GM12801 (cell line): Measurements from ENCODE around the gene MALRD1.

ENCODE experiments used
- TF ChIP-seq, protein P1 (sequence below): IDR thresholded peaks from one replicate; pipeline ENCODE4 v1.5.1; 2011; ENCODE audit warnings: control low read depth; ENCODE audit not compliant: insufficient read length; ENCODE audit errors: extremely low read depth

MALRD1 gene

DNA sequence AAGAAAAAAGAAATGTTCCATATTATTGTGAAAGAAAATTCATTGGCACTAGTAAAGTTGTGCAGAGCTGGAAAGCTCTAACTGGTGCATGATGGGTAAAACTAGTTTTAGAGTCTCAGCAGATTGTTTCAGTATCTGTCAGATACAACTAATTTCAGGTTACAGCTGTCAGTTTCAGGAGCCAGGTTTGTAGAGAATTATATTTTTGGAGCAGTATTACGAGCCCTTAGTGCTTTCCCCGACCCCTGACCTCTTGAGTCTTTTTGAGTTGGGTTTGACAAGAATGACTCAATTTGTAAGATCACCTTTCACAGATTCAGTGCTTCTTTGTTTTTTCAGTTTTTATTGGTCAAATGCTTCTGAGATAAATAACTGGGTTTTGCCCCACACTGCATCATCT, 401.3 kb downstream of the MALRD1 start:
- TF ChIP-seq, protein P1, sequence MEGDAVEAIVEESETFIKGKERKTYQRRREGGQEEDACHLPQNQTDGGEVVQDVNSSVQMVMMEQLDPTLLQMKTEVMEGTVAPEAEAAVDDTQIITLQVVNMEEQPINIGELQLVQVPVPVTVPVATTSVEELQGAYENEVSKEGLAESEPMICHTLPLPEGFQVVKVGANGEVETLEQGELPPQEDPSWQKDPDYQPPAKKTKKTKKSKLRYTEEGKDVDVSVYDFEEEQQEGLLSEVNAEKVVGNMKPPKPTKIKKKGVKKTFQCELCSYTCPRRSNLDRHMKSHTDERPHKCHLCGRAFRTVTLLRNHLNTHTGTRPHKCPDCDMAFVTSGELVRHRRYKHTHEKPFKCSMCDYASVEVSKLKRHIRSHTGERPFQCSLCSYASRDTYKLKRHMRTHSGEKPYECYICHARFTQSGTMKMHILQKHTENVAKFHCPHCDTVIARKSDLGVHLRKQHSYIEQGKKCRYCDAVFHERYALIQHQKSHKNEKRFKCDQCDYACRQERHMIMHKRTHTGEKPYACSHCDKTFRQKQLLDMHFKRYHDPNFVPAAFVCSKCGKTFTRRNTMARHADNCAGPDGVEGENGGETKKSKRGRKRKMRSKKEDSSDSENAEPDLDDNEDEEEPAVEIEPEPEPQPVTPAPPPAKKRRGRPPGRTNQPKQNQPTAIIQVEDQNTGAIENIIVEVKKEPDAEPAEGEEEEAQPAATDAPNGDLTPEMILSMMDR: no peak

DNA sequence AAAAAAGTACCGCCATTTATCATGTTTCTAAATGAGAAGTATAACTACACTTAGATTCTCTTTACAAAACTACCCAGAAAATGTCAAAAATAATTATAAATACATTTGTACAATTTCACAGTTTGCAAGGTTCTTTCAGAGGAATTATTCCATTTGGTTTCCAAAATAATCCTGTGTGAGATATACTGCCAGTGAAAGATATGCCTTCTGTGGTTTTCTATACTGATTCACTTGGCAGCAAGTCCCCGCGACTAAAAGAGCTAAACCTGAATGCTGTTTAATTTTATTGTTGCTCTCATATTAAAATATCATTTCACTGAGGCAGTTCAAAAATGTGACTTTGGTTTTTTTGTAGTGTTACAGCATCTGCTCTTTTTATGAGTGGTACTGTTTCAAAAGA, 402.8 kb downstream of the MALRD1 start:
- TF ChIP-seq, protein P1: no peak

DNA sequence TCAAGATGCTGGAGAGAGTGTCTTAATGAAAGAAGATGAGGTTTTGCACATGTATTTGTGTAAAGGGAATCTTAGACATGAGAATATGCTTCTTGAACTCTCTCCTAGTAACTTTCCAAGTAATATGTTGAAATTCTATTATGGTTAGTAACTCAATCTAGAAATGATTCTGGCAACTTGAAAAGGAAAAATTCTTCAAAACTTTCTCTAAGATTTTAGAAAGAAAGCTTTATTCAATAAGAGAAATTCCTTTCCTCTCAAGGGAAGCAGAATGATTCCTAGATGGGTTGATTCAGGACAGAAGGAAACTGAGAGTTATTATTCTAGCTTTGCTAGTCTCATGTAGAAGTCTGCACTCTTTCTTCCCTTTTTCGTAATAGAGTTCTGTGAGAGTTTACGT, 403.3 kb downstream of the MALRD1 start:
- TF ChIP-seq, protein P1: no peak

DNA sequence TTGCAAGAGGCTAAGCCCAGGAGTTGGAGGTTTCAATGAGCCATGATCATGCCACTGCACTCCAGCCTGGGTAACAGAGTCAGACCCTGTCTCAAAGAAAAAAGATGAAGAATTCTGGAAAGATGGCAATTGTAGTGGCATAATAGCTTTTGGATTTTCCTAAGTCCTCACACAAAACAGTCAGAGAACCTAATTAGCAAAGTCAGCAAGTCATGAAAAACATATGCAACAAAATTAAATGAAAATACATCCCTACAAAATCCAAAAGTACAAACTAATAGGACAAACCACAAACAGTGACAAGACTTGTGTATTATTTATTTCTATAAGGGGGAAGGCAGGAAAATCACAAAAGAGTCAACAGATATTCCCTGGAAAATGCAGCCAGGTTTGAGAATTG, 405.4 kb downstream of the MALRD1 start:
- TF ChIP-seq, protein P1: no peak

DNA sequence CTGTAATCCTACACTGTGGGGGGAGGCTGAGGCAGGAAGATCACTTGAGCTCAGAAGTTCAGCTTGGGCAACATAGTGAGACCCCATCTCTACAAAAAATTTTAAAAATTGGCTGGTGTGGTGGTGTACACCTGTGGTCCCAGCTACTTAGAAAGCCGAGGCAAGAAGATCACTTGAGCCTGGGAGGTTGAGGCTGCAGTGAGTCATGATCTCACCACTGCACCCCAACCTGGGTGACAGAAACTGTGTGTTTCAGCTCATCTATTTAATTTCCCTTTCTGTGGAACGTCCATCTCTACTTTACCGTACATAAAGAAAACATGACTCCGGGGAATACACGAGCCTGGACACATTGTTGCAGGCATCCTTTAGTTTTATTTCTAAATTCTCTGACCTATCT, 413.0 kb downstream of the MALRD1 start:
- TF ChIP-seq, protein P1: no peak

DNA sequence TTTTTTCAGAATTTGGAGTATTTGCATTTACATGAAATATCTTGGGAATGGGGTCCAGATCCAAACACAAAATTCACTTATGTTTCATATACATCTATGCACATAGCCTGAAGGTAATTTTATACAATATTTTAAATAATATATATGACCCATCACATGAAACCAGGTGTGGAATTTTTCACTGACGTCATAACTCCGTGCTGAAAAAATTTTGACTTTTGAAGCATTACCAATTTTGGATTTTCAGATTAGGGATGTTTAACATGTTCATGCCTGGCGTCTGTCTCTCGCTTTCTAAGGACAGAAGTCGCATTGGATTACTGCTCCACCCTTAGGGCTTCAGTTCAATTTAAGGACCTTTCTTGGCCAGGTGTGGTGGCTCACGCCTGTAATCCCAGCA, 418.1 kb downstream of the MALRD1 start:
- TF ChIP-seq, protein P1: no peak

DNA sequence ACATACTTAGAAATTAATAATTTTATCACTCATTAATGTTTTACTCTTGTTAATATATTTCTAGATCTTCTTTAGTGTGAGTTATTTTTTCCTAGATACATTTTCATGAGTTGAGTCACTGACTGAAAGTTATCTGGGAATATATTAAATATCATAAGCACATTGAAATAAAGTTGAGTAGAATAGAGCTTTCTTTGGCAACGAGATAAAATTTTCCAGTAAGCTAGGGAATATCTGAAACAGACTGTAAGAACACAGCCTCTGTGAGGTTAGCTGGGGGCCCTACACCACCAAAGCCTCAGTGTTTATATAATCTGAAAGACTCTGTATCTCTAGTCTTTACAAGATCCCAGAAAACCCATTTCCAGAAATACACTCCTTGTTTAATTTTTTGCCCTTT, 419.8 kb downstream of the MALRD1 start:
- TF ChIP-seq, protein P1: no peak

DNA sequence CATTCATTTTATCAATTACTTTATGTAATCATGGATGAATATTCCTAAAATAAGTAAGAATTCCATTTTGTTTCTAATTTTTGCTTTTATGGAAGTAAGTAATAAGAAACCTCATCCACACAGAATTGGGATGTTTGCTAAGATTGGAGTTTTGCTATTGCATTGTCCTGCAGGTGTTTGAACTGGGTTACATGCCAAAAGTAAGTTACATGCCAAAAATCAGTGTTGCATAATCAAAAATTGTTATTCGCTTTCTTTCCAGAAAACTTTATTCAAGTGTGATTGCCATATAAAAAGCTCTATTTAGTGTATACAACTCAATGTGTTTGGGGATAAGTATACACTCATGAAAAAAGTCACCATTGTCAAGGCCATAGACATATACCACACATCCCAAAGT, 420.9 kb downstream of the MALRD1 start:
- TF ChIP-seq, protein P1: no peak
